Measurements from ENCODE around the gene RPS6KL1.

GRCh38 chr14:74936731-74937130 is 13.7 kb upstream of the RPS6KL1 start:
- TF ChIP-seq CTCF (IDR thresholded peaks at IDR 0.05) (no peak), POLR2A (IDR thresholded peaks at IDR 0.05) (no peak)

Data from suprapubic skin (tissue), 3 donors.